ENCODE results near the gene AGAP3.

AGAP3 gene

GRCh38 chr7:151085329-151085690 lies 965 bp upstream of the AGAP3 start:
- no peak for FAIRE-seq
- DNase-seq (ENCODE audit: extremely low spot score, insufficient read length, low read depth) = no peak

DNA sequence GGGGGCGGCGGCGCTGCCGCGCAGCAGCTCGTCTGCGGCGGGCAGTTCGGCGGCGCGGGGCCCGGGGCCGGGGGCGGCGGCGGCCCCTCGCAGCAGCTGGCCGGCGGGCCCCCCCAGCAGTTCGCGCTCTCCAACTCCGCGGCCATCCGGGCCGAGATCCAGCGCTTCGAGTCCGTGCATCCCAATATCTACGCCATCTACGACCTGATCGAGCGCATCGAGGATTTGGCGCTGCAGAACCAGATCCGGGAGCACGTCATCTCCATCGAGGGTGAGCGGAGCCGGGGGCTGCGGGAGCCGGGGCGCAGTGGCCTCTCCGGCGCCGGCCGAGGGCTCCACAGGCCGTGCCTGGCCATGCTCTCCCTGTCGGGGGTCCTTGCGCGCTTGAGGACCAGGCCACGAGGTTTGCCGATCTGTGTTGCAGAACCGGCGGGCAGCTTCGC lies 548 bp downstream of the AGAP3 start:
- FAIRE-seq (no peak), DNase-seq (ENCODE audit: extremely low spot score, insufficient read length, low read depth) (no peak)

DNA sequence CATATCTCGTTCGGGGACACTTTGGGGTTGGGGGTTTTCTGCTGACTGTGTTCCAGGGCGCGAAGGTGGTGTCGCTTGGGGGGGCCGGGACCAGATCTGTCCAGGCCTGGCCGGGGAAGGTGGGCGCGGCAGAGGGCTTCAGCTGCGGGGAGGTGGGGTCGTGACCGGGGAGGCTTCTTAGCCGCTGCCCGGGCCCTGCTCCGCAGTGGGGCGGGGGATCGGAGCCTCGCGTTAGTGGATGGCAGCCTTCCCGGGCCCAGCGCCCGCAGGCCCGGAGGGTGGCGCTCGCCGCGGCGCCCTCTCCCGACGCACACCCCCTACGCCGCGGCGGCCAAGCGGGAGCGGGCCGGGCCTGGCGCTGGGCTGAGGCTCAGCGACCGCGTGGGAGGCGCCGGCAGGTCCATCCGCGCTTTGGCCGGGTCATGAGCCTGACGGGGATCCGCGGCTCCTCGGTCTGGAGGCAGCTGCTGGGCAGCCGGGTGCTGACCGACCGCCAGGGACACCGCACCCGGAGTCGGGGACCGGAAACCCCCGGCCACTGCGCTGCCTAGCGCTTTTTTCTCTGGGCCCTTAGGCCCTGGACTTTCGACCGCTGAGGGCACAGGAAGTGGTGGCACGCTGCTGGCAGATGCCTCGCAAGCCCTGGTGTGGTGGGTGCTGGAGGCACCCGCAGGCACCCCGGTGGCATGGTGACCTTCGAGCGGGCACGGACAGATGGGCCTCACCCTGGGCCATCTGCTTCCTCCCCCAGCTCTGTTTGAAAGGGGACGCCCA lies 1.2 kb downstream of the AGAP3 start:
- DNase-seq (ENCODE audit: extremely low spot score, insufficient read length, low read depth) (no peak), FAIRE-seq (no peak)

DNA sequence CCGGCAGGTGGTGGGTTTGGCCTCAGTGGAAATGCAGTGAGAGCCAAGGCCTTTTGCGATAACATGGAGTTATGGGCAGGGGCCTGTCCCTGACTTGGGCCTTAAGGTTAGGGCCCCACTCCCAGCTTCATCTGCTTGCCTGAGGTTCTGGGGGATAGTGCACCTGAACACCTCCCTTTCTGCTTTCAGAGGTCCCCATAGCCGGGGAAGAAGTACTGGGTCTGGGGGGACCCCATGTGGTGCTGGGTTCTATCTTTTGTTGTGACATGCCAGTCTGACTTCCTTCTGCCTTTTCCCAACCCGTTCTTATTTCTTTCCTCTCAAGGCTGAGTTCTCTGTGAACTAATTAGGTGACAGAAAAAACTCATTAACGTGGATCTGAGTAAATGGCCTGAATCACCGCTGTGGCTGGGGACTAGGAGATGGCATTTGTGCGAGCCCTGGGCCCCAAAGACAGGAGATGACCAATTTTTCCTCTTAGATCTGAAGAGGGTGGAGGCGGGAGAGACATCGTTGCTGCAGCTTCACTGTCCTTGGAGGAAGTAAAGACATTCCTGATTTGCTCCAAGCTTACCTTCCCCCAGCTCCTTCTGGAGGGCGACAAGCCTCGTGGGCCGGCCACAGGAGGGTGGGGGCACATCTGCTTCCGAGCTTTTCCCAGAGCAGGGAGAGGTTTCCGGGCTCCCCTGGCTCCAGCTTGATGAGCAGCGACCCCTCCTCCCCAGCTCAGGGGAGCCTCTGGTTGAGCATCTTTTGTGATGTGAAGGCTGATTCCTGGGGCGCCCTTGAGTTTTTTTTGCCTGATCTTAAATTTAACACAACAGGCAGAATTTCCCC lies 2.0 kb downstream of the AGAP3 start:
- no peak for DNase-seq (ENCODE audit: extremely low spot score, insufficient read length, low read depth)

DNA sequence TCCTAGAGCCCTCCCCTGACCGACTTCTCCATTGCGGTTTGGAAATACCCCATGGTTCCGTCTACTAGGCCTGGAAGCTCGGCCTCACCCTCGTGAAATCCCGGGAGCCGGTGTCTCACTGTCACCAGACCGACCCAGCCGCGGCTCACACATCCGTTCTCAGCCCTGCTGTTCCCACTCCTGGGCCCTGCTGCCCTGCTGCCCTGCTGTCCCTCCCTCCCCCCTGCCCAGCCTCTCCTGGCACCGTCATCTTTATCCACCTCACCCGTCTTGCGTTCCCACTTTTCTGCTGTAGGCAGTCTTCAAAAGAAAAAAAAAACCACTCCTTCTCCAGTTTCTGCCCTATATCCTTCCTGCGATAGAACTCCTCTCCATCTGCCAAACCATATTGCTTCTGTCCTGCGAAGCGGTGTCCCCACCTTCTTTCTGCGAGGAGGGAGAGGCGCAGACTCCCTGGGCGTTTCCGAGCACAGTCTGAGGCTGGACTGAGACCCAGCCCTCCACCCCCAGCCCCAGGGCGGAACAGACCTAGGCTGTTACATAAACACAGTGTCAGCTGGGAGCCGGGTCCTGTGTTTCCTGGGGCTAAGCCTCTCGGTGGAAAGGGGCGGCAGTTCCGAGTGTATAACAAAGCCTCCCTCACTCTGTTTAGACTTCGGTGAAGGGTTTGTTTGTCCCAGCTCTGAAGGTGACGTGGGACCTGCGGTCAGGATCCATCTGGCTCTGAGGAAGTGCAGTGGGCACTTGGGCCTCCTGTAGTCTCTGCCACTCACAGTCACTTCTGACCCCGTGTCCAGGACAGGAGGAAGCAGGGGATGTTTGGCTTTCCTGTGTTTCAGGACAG lies 2.8 kb downstream of the AGAP3 start:
- DNase-seq (ENCODE audit: extremely low spot score, insufficient read length, low read depth) (no peak), FAIRE-seq (no peak)

More for the DNA sequence above, 2.0 kb downstream of the AGAP3 start:
- no peak for FAIRE-seq

- DNase-seq (ENCODE audit: extremely low spot score, insufficient read length, low read depth) = no peak
- no peak for FAIRE-seq
These were observed 3.8 kb downstream of the AGAP3 start for GRCh38 chr7:151089893-151090730.

DNA sequence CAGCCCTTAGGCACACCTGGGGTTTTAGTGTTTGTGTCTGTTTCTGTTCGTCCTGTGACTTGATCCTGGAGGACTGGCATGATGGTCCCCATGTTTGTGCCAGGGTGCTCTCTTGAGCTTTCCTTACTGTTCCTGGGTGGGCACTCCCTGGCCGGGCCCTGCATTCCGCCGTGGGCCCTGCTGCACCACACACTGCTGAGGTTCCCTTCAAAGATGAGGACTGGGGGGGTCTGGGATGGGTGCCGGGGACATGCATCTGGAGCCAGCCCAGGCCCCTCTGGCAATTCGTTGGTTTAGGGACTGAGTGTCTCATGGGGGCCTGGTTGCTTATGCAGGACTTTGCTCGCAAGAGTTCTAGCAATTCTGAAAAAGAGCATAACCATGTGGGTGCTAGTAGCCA lies 4.7 kb downstream of the AGAP3 start:
- DNase-seq (ENCODE audit: extremely low spot score, insufficient read length, low read depth) (no peak), FAIRE-seq (no peak)

DNA sequence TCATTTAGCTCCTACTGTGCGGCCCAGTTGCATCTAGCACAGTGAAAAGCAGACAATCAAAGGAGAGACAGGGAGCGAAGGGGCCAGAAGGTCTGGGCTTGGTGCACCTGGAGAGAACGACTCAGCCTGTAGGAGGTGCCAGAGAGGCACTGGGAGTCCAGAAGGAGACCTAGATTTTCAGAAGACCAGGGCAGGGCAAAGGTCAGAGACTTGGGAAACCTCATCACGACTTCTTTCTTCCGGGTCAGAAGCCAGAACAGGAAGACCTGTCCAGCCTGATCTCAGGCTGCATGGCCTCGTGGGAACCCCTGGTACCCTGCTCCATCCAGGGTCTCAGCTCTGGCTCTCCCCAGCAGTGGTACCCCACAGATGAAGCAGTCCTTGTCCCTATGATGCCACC lies 5.2 kb downstream of the AGAP3 start:
- no peak for DNase-seq (ENCODE audit: extremely low spot score, insufficient read length, low read depth)
- no peak for FAIRE-seq

DNA sequence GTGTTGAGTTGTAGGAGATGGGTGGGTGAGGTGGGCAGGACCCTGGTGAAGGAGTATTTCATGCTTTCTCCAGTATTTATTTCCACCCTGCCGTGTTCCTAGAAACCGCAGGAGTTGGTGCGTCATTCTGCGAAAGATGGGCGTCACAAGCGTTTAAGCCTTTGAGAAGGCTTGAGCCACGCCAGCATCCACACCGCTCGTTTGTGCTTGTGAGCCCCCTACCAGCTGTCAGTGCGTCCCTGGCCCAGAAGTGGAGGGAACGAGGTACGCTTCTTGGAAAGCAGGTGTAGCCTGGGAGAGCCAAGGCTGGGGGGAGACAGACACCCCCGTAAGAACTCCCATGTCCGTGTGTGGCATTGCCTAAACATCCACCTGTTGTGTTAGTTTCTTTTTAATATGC lies 5.7 kb downstream of the AGAP3 start:
- no peak for FAIRE-seq
- DNase-seq (ENCODE audit: extremely low spot score, insufficient read length, low read depth) = no peak

GRCh38 chr7:151093748-151094147 lies 7.5 kb downstream of the AGAP3 start:
- FAIRE-seq = no peak
- no peak for DNase-seq (ENCODE audit: extremely low spot score, insufficient read length, low read depth)

DNA sequence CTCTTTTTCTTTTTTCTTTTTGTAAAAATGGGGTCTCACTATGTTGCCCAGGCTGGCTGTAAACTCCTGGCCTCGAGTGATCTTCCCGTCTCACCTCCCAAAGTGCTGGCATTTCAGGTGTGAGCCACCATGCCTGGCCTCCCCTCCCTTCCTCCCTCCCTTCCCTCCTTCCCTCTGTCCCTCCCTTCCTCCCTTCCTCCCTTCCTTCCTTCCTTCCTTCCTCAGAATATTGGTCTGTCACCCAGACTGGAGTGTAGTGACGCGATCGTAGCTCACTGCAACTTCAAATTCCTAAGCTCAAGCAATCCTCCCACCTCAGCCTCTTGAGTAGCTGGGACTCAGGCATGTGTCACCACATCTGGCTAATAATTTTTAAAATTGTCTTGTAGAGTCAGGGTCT lies 8.4 kb downstream of the AGAP3 start:
- DNase-seq (ENCODE audit: extremely low spot score, insufficient read length, low read depth) = no peak
- no peak for FAIRE-seq

GRCh38 chr7:151095123-151095797 lies 9.0 kb downstream of the AGAP3 start:
- no peak for DNase-seq (ENCODE audit: extremely low spot score, insufficient read length, low read depth)
- FAIRE-seq = no peak

DNA sequence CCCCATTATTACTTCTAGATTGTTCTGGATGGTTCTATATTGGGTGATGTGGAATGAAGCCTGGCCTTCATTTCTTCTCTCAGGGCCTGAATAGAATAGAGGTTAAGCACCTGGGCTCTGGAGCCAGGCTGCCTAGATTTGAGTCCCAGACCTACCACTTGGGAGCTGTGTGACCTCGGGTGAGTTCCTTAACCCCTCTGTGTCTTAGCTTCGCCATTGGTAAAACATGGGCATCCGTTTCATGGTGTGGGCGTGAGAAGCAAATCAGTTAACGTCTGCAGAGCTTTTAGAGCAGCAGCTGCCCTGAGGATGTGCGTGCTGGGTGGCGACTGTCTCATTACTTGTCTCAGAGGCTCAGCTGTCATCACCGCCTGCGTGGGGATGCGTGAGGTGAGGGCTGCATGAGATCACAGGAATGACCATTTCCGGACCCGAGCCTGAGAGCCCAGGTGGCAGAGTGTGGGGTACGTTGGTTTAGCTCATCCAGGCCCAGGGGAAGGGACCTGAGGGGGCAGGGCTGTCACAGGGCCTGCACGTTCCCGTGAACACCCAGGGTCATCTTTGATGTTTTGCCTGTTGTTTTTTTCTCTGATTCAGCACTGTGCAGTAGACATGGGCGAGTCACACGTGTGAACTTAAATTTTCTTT lies 9.7 kb downstream of the AGAP3 start:
- FAIRE-seq (no peak), DNase-seq (ENCODE audit: extremely low spot score, insufficient read length, low read depth) (no peak)

DNA sequence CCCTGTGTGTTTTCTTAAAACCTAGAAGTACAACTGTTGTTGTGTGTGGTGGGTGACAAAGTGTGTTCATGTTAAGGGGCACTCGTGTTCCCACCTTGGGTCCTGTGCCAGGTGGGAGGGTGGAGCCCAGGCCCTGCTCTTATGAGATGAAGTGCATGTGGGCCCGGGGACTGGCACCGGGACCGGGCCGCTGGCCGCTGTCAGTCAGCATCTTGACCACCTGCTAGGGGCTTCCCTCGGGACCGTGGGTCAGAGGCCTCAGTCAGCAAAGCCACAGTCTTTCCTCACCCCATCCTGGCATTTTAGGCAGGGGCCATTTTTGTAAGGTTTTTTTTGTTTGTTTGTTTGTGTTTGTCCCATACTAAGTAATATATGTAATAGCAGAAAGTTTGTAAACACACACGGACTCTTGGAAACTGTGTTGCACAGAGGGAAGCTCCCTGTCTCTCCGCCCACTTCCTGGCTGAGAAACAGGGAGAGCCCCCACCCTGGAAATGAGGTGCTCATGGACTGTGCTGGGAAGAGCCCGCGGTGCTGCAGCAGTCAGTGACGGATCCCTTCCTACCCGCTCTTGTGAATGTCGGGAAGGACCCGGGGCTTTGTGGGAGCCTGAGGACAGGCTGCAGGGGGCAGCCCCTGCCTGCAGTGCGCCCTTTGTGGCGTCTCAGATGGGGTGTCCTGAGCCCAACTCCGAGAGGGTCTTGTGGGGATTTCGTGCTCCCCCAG lies 13.4 kb downstream of the AGAP3 start:
- FAIRE-seq (no peak), DNase-seq (ENCODE audit: extremely low spot score, insufficient read length, low read depth) (no peak)

DNA sequence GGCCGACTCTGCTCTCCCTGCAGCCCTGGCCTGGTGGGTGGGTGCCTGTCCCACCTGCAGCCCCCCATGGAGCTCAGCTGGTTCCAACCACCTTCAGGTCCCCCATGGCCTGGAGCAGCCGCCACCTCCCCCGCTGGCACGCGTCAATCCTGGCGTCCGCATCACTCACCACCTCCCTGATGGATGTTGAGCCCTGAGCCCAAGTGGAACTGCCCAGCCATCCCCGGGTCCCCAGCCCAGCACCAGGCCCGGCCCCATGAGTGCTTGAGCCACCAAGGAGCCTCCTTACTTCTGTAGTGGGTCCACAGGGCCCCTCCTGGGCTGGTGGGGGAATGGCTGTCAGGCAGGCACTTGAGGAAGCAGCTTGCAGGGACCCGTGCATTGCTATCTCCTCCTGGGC lies 14.6 kb downstream of the AGAP3 start:
- FAIRE-seq (no peak), DNase-seq (ENCODE audit: extremely low spot score, insufficient read length, low read depth) (no peak)

DNA sequence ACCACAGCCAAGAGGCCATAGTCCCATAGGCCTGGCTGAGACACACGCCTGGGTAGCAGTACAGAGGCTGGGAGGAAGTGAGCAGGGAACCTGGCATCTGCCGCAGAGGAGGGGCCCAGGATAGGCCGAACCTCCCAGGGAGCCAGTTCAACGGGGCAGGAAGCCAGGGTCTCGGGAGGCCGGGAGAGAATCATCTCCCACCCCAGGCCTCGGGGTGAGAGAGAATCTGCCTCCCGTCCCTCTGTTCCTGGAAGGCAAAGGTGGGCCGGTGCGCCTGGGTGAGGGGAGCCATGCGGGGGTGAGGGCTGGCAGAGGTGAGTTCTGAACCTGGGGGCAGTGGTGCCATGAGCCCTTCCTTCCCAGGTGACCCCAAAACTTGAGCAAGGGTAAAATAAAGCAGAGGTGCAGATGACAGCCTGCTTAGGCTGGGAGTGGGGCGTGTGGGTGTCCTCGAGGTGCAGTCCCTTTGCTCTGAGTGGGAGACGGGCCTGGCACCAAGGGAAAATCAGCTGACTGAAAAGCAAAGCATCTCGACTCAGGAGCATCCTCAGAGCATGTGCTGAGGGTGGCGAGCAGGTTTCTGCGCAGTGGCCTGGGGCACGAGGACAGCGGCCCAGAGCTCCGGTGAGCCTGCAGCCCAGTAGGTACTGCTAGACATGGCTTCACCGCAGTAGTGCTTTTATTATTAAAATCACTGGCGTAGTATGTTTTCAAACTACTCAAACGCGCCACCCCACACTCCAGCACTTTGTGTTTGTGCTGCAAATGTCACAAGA lies 15.5 kb downstream of the AGAP3 start:
- FAIRE-seq = no peak

GRCh38 chr7:151102991-151103390 lies 16.7 kb downstream of the AGAP3 start:
- FAIRE-seq (no peak), DNase-seq (ENCODE audit: extremely low spot score, insufficient read length, low read depth) (no peak)

More for the DNA sequence above, 15.5 kb downstream of the AGAP3 start:
- DNase-seq (ENCODE audit: extremely low spot score, insufficient read length, low read depth) = no peak

All from GM18507 (cell line).